HEK293 (cell line): Measurements from ENCODE around the gene GALK1.

Experiments used
- ATF2 ChIP-seq: fragments of 450-650 bp; formaldehyde crosslinking; IDR thresholded peaks from 2 replicates; pipeline ENCODE4 v1.5.1; 2016; ENCODE audit warnings: missing biosample characterization, missing genetic modification characterization, low read depth
- CTCF ChIP-seq: fragments of 450-650 bp; formaldehyde crosslinking; IDR thresholded peaks from 2 replicates; pipeline ENCODE4 v1.5.1; 2016; ENCODE audit warnings: missing biosample characterization, missing genetic modification characterization
- INSM2 ChIP-seq: fragments of 450-650 bp; formaldehyde crosslinking; IDR thresholded peaks from 2 replicates; pipeline ENCODE4 v1.5.1; 2016; ENCODE audit warnings: missing biosample characterization, missing genetic modification characterization
- REST ChIP-seq: fragments of 450-650 bp; formaldehyde crosslinking; IDR thresholded peaks from 2 replicates; pipeline ENCODE4 v1.5.1; 2016; ENCODE audit warnings: missing biosample characterization, missing genetic modification characterization
- SP2 ChIP-seq: fragments of 450-650 bp; formaldehyde crosslinking; IDR thresholded peaks from 2 replicates; pipeline ENCODE4 v1.5.1; 2016; ENCODE audit warnings: missing biosample characterization, missing genetic modification characterization
- YY2 ChIP-seq: fragments of 450-650 bp; formaldehyde crosslinking; IDR thresholded peaks from 2 replicates; pipeline ENCODE4 v1.5.1; 2016; ENCODE audit warnings: missing biosample characterization, missing genetic modification characterization
- ZNF335 ChIP-seq: fragments of 450-650 bp; formaldehyde crosslinking; conservative IDR thresholded peaks from 2 replicates; pipeline ENCODE4 v1.5.1; 2016; ENCODE audit warnings: missing biosample characterization, missing genetic modification characterization
- ZNF362 ChIP-seq: fragments of 450-650 bp; formaldehyde crosslinking; IDR thresholded peaks from 2 replicates; pipeline ENCODE4 v1.5.1; 2016; ENCODE audit warnings: missing biosample characterization, missing genetic modification characterization
- ZNF416 ChIP-seq: fragments of 450-650 bp; formaldehyde crosslinking; IDR thresholded peaks from 2 replicates; pipeline ENCODE4 v1.5.1; 2016; ENCODE audit warnings: missing biosample characterization, missing genetic modification characterization
- ZNF692 ChIP-seq: fragments of 450-650 bp; formaldehyde crosslinking; IDR thresholded peaks from 2 replicates; pipeline ENCODE4 v1.5.1; 2016; ENCODE audit warnings: missing biosample characterization, missing genetic modification characterization

GRCh38 chr17:75765981-75766380 lies 989 bp upstream of the GALK1 start:
- TF ChIP-seq SP2 (tag by site-specific recombination) = no peak
- TF ChIP-seq CTCF (tag by site-specific recombination) = no peak
- no peak for TF ChIP-seq REST (tag by site-specific recombination)
- TF ChIP-seq YY2 (tag by site-specific recombination) = no peak
- TF ChIP-seq INSM2 (tag by site-specific recombination) = no peak
- no peak for TF ChIP-seq ZNF416 (tag by site-specific recombination)
- TF ChIP-seq ZNF335 (tag by site-specific recombination) = no peak
- no peak for TF ChIP-seq ZNF692 (tag by site-specific recombination)
- no peak for TF ChIP-seq ZNF362 (tag by site-specific recombination)
- TF ChIP-seq ATF2 = no peak
